A204.1 (cell line): ENCODE measurements around the gene CLIC1.

Source experiments
- FAIRE-seq: peaks from 2 replicates; lab custom pipeline; 2012; peaks lifted over from hg19 to GRCh38; lab: Jason Lieb, UNC

Gene CLIC1

GRCh38 chr6:31700740-31701401, 35.5 kb downstream of the CLIC1 start:
- FAIRE-seq: no peak

DNA sequence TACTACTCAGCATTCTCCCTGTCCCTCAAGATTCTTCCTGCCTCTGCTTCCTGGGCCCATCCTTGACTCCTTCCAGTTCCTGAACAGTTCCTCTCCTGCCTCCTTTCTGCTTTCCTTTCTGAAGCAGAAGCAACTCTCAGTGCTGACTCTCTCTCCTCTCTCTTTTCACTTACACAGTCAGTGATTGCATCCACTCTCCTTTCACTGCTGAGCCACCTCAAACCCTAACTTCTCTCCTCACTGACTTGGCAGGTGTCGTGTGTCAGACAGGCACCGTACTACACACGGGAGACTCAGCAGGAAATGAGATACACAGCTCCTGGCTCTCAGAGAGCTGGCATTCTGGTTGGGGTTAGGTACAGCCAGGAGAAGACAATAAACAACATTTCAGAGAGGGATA, 38.8 kb downstream of the CLIC1 start:
- no peak for FAIRE-seq

GRCh38 chr6:31693535-31693934, 42.8 kb downstream of the CLIC1 start:
- FAIRE-seq: no peak

DNA sequence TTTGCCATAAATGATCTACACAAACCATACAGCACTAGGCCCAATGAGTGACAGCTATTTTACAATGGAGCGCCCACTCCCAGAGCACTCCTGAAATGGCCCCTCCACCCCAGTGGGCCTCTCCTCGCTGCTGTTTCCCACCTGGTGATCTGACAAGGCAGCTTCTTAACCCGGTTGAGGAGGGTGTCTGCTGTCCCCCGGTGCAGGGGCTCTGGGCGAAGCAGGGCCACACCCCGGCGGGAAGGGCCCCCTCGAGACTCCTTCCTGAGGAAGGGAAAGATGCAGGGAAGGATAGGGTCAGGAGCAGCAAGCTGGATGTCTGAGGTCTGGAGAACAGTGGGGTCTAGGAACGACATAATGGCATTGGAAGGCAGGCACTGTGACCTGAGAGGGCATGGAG, 43.4 kb downstream of the CLIC1 start:
- no peak for FAIRE-seq

DNA sequence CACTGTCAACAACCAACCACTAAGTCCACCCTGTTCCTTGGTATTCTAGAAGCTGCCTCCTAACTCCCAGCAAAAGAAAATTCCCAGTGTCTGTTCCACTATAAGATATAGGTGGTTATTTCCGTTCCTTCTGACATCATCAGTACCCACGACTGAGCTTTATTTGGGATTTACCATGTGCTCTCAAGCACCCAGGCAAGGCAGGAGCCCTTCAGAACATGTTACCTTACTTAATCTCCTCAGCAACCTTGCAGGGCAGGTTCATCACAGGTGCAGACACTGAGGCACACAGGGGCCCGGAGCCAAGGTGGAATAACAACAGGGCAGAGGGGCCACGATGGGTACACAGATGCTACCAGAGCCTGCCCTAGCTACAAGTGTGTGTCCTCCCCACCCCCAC, 44.0 kb downstream of the CLIC1 start:
- FAIRE-seq: no peak

DNA sequence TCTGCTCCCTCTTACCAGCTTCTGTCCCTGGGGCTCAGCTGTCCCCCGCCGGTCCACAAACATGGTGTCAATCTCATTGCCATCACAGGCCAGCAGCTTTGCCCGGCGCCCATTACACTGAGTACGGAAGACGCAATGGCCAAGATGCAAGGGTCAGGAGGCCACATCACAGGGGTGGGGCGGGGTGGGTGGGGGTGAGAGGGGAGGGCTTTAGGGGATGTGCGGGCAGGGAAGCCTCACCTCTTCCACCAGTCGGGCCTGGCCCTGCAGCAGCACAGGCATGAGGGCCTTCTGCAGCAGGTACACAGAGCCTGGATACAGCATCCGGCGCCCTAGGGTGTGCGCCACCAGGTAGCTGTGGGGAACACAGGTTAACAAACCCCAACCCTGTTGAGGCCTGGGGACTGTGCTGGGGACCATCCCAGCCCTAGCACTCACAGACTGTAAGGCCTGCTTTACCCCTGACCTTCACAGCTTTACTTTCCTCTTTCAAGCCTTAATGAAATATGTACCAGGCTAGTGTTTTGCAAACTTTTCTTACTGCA, 44.7 kb downstream of the CLIC1 start:
- FAIRE-seq: no peak

DNA sequence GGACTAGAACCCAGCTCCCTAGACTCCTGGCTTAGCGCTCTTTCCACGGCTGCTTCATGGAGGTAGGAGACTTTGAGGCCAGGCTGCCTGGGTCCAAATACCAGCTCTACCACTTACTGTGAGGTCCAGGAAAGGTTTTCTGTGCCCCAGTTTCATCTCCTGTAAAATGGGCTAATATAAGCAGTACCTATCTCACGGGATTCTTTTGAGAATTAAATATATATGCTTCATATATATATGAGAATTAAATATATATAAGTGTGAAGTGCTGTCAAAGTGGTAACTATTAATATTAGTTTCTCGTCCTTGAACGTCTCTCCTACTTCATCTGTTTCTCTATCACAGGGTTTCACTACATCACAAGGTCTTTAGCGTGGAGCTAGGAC, 45.3 kb downstream of the CLIC1 start:
- FAIRE-seq: no peak

GRCh38 chr6:31690231-31691077, 45.9 kb downstream of the CLIC1 start:
- no peak for FAIRE-seq

- no peak for FAIRE-seq
Measured at GRCh38 chr6:31689249-31690110, 46.9 kb downstream of the CLIC1 start.

DNA sequence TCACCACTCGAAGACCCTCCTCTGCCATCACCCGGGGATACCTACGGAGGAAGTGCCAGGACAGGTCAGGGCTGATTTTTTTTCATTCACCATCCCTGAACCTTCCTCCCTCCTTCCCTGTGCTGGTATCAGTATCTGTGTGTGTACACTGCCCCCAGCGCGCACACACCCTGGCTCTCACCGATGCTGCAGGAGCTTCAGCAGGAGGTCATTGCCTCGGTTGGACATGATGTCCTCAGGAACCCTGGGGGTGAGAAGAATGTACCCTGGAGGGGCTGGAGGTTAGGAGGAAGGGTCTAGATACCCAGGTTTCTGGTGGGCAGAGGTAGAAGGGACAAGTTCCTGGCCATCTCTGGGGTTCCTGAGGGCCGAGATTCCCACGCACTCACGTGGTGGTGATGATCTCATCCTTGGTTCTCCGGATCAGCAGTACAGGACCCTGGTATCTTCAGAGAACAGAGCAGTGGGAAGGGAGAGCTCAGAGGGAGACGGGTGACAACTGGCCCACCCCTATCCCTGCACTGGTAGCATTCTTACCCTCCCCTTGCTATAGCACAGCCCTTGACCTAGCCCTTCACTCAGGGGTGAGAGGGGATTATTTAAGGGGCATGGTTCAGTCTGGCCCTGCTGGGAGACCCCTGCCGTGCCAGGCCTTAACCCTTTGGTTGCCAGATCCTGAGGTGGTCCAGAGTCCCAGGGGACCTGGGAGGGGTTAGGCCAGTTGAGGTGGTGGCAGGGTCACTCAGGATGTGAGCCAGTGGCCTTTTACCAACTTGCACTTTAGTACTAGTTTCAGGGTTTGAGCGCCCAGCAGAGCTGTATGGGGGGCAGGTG, 48.3 kb downstream of the CLIC1 start:
- no peak for FAIRE-seq

GRCh38 chr6:31687321-31687720, 49.0 kb downstream of the CLIC1 start:
- FAIRE-seq: no peak

- no peak for FAIRE-seq
Measured at GRCh38 chr6:31686483-31686882, 49.8 kb downstream of the CLIC1 start.

DNA sequence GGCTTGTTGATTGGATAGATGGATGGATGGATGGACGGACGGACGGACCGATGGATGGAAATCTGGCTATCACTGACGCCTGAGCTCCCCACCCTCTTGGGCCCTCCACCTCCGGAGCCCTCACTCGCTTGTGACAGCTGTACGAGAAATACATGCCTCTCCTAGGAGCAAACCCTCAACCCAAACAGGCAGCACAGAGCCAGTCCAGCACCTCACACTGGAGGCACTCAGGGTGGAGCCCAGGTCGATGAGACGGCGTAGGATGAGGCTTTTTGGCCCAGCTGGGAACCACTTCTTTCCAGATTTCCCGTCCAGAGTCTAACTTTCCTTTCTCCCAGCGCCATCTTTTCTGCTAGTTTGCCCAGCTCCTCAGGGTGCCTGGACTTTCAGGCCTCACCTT, 52.7 kb downstream of the CLIC1 start:
- FAIRE-seq: no peak

DNA sequence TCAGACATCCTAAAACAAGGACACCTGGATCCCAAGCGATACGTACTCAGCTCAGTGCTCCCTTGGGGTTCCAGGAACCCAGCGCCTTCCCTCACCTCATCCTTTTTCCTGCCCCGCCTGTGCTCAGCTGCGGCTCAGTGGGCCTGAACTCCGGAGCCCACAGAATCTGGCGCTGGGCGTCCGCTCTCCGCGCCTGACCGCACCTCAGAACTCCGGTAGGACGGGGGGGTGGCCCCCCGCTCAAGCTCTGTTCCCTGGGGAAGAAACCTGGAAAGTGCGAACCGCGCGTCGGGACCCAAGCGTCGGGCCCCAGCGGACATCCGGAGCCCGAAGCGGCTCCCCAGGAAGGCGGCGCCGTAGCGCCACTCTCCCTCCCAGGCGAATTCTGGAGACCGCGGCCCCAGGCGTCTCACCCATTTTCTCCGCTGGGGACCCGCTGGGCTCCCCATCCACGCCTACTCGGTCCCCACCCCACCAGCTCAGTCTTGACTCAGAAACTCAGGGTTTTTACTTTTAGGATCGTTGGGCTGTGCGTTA, 55.1 kb downstream of the CLIC1 start:
- no peak for FAIRE-seq
